Liver (tissue), 9 donors: ENCODE results near the gene EHBP1. TPM values are rescaled to one million over a fixed set of nuclear protein-coding genes. Genes with fewer than 3 reads are reported as not detected.

Experiments
- DNase-seq: peaks from one replicate; pipeline ENCODE4 v3.0.0-alpha.2; 2017; ENCODE audit warnings: low spot score
- H3K27ac ChIP-seq, 2 donors: one replicate each; pipeline ENCODE4 v1.7.0; 2013; ENCODE audit warnings: inconsistent platforms in 2 of 2, low read length in 2 of 2, control low read depth in 1 of 2, low read depth in 1 of 2, mild to moderate bottlenecking in 1 of 2
- H3K27me3 ChIP-seq, 4 donors: one replicate each; pipeline versions ENCODE4 v1.6.1 to v1.7.0; 2013; ENCODE audit warnings: low read length in 3 of 4, inconsistent platforms in 1 of 4, mild to moderate bottlenecking in 1 of 4, moderate library complexity in 1 of 4; ENCODE audit not compliant: control insufficient read depth in 4 of 4, insufficient read depth in 4 of 4
- H3K36me3 ChIP-seq, 4 donors: one replicate each; pipeline versions ENCODE4 v1.6.1 to v1.7.0; 2013; ENCODE audit warnings: low read length in 3 of 4, mild to moderate bottlenecking in 3 of 4, low read depth in 1 of 4, moderate library complexity in 1 of 4; ENCODE audit not compliant: control insufficient read depth in 4 of 4, insufficient read depth in 3 of 4
- H3K4me1 ChIP-seq, 4 donors: one replicate each; pipeline versions ENCODE4 v1.6.1 to v1.7.0; 2013; ENCODE audit warnings: low read length in 3 of 4, mild to moderate bottlenecking in 3 of 4, moderate library complexity in 1 of 4; ENCODE audit not compliant: control insufficient read depth in 4 of 4, insufficient read depth in 4 of 4
- H3K4me3 ChIP-seq, 3 donors: one replicate each; pipeline versions ENCODE4 v1.6.1 to v1.7.0; 2013; ENCODE audit warnings: low read length in 3 of 3, control low read depth in 1 of 3, low read depth in 1 of 3, mild to moderate bottlenecking in 1 of 3
- H3K9ac ChIP-seq, 2 donors: one replicate each; pipeline ENCODE4 v1.7.0; 2013; ENCODE audit warnings: low read length in 2 of 2, mild to moderate bottlenecking in 2 of 2, moderate library complexity in 2 of 2, control low read depth in 1 of 2, low read depth in 1 of 2
- H3K9me3 ChIP-seq, 4 donors: one replicate each; pipeline versions ENCODE4 v1.6.1 to v1.7.0; 2013; ENCODE audit warnings: low read length in 3 of 4; ENCODE audit not compliant: control insufficient read depth in 4 of 4
- ATF3 ChIP-seq: IDR thresholded peaks from 2 replicates; pipeline ENCODE4 v1.6.1; 2016; ENCODE audit warnings: antibody characterized with exemption
- CTCF ChIP-seq: fragments of 150-350 bp; IDR thresholded peaks from 2 replicates; pipeline ENCODE4 v1.5.1; 2017; ENCODE audit warnings: improper control_type of control experiment, low read depth, low read length; ENCODE audit not compliant: missing input control
- EGR1 ChIP-seq, 2 donors: IDR thresholded peaks; 2 replicates each; pipeline ENCODE4 v1.6.1; 2016 to 2018; ENCODE audit warnings: antibody characterized with exemption in 2 of 2, low read depth in 2 of 2
- FOXA1 ChIP-seq: IDR thresholded peaks from 2 replicates; pipeline ENCODE4 v1.6.1; 2016; ENCODE audit warnings: antibody characterized with exemption
- GABPA ChIP-seq, 2 donors: IDR thresholded peaks in 1 of 2; conservative IDR thresholded peaks in 1 of 2; 2 replicates each; pipeline ENCODE4 v1.6.1; 2016; ENCODE audit warnings: antibody characterized with exemption in 2 of 2, mild to moderate bottlenecking in 1 of 2, moderate library complexity in 1 of 2
- JUND ChIP-seq, 2 donors: IDR thresholded peaks; 2 replicates each; pipeline ENCODE4 v1.6.1; 2016; ENCODE audit warnings: antibody characterized with exemption in 2 of 2
- NR2F2 ChIP-seq: IDR thresholded peaks from 2 replicates; pipeline ENCODE4 v1.6.1; 2016; ENCODE audit warnings: antibody characterized with exemption
- RAD21 ChIP-seq, 2 donors: IDR thresholded peaks; 2 replicates each; pipeline ENCODE4 v1.6.1; 2016; ENCODE audit warnings: antibody characterized with exemption in 2 of 2, mild to moderate bottlenecking in 2 of 2
- REST ChIP-seq: IDR thresholded peaks from 2 replicates; pipeline ENCODE4 v1.6.1; 2016; ENCODE audit warnings: antibody characterized with exemption, mild to moderate bottlenecking
- RXRA ChIP-seq, 2 donors: IDR thresholded peaks; 2 replicates each; pipeline ENCODE4 v1.6.1; 2017 to 2018; ENCODE audit warnings: antibody characterized with exemption in 2 of 2, mild to moderate bottlenecking in 1 of 2
- SP1 ChIP-seq: IDR thresholded peaks from 2 replicates; pipeline ENCODE4 v1.6.1; 2018; ENCODE audit warnings: antibody characterized with exemption, mild to moderate bottlenecking
- TAF1 ChIP-seq: conservative IDR thresholded peaks from 2 replicates; pipeline ENCODE4 v1.6.1; 2016; ENCODE audit warnings: antibody characterized with exemption, mild to moderate bottlenecking
- YY1 ChIP-seq: IDR thresholded peaks from 2 replicates; pipeline ENCODE4 v1.6.1; 2016; ENCODE audit warnings: antibody characterized with exemption, mild to moderate bottlenecking
- ZBTB33 ChIP-seq: IDR thresholded peaks from 2 replicates; pipeline ENCODE4 v1.6.1; 2016; ENCODE audit warnings: antibody characterized with exemption
- WGBS: extraction: QIAGEN DNeasy Blood & Tissue Kit; methylation state at CpG from one replicate; pipeline ENCODE4 v1.1.7; 2013; 5-methylcytosine and 5-hydroxymethylcytosine counted together
- polyA plus RNA-seq, 2 donors: library from polyadenylated mRNA; stranded (reverse) in 1 of 2; unstranded in 1 of 2; fragments of 200-250 nt in 1 of 2; fragments of >200 nt in 1 of 2; fragmentation: Nextera tagmentation in 1 of 2; extraction: Ambion mirVana in 1 of 2; gene quantifications; one replicate each; pipeline versions ENCODE4 v1.2.1 to v1.2.3, GENCODE V29; 2013 to 2015
- total RNA-seq, 2 donors: library from RNA; depleted of rRNA; stranded (reverse); fragments of >200 nt; gene quantifications; one replicate each; pipeline ENCODE4 v1.2.3, GENCODE V29; 2014
- donor health status: healthy.
- donor health status: healthy.
- donor health status: healthy.
- donor health status: healthy.
- donor health status: healthy.

The EHBP1 gene
- total and polyA plus RNA-seq, 4 donors = 16.6 to 85.8 (median 24.4) TPM

GRCh38 chr2:62706721-62707521, 1.4 kb downstream of the EHBP1 start:
- 43% methylated on average over 7 of the region's 7 CpGs for WGBS
- peaks cover 0 to 5% (median 2%) of the 10 kb centered on the region in 4 donors for H3K36me3 ChIP-seq
- H3K4me1 ChIP-seq = peaks cover 4 to 64% (median 45%) of the 10 kb centered on the region in 4 donors
- H3K4me3 ChIP-seq = peak overlapping the region; percentile 86 to 89 (median 87)
- H3K27ac ChIP-seq = peak overlapping the region; percentile 62 to 93
- H3K9ac ChIP-seq = peak overlapping the region in 1 of 2 donors; percentile 77
- no peak for DNase-seq
- no peaks in the 10 kb centered on the region for H3K9me3 ChIP-seq
- no peaks in the 10 kb centered on the region for H3K27me3 ChIP-seq
- TF ChIP-seq NR2F2 (no peak), YY1 (no peak), JUND (IDR thresholded peaks at IDR 0.05) (no peak), ZBTB33 (no peak), EGR1 (IDR thresholded peaks at IDR 0.05; ENCODE audit: low read depth in 2 of 2) (no peak), REST (no peak), RXRA (IDR thresholded peaks at IDR 0.05) (no peak), CTCF (no peak), FOXA1 (no peak), ATF3 (no peak), TAF1 (no peak), SP1 (no peak)

- no peak overlapping the region for H3K27ac ChIP-seq
- peaks cover 6 to 65% (median 43%) of the 10 kb centered on the region in 4 donors for H3K4me1 ChIP-seq
- WGBS = 45% methylated on average over 1 of the region's 1 CpG
- no peaks in the 10 kb centered on the region for H3K9me3 ChIP-seq
- peak overlapping the region in 2 of 3 donors; percentile 23 to 37 for H3K4me3 ChIP-seq
- no peak overlapping the region for H3K9ac ChIP-seq
- peaks cover 0 to 6% (median 4%) of the 10 kb centered on the region in 4 donors for H3K36me3 ChIP-seq
- DNase-seq = no peak
- no peaks in the 10 kb centered on the region for H3K27me3 ChIP-seq
- no peak for TF ChIP-seq ZBTB33
- TF ChIP-seq ATF3 = no peak
- no peak for TF ChIP-seq CTCF
- no peak for TF ChIP-seq FOXA1
- TF ChIP-seq RXRA (IDR thresholded peaks at IDR 0.05) = no peak
- TF ChIP-seq GABPA (IDR thresholded peaks at IDR 0.05 in 1 of 2, conservative IDR thresholded peaks at IDR 0.05 in 1 of 2) = no peak
- TF ChIP-seq SP1 = no peak
- TF ChIP-seq RAD21 (IDR thresholded peaks at IDR 0.05) = no peak
- no peak for TF ChIP-seq EGR1 (IDR thresholded peaks at IDR 0.05; ENCODE audit: low read depth in 2 of 2)
Observed at GRCh38 chr2:62708751-62709150, 3.2 kb downstream of the EHBP1 start.
